H1 (cell line): ENCODE results near the gene DOLK. TPM values are rescaled to one million over a fixed set of nuclear protein-coding genes. Genes with fewer than 3 reads are reported as not detected.

Source experiments
- CTCF ChIA-PET: fragments of 300-600 bp; sonication (Branson Sonifier 250); formaldehyde crosslinking; loops from one replicate; lab custom pipeline; 2021; ENCODE audit not compliant: partially characterized antibody; lab: Charles Lee
- POLR2A ChIA-PET: fragments of 300-600 bp; sonication (Branson Sonifier 250); formaldehyde crosslinking; loops from one replicate; lab custom pipeline; 2021; ENCODE audit warnings: inconsistent platforms; ENCODE audit not compliant: partially characterized antibody; lab: Charles Lee
- DNase-seq, 2 experiments: peaks; one replicate each; pipeline versions ENCODE4 v3.0.0 to v3.0.0-alpha.2; 2010 to 2022; ENCODE audit warnings: low spot score in 2 of 2, low read depth in 1 of 2, mixed read lengths in 1 of 2
- FAIRE-seq: peaks from 2 replicates; lab custom pipeline; 2011; peaks lifted over from hg19 to GRCh38; lab: Jason Lieb, UNC
- H2AFZ ChIP-seq: 2 replicates; pipeline ENCODE4 v1.8.1; 2012; ENCODE audit warnings: low read length, inconsistent platforms
- H2AK5ac ChIP-seq: 2 replicates; pipeline ENCODE4 v1.6.1; 2013; ENCODE audit warnings: low read depth, low read length
- H2BK120ac ChIP-seq: replicated peaks from 2 replicates; pipeline ENCODE3; 2013; ENCODE audit warnings: low read depth, low read length, inconsistent platforms
- H2BK12ac ChIP-seq: 2 replicates; pipeline ENCODE4 v1.6.1; 2013; ENCODE audit warnings: low read depth, low read length
- H2BK15ac ChIP-seq: 2 replicates; pipeline ENCODE4 v1.6.1; 2013; ENCODE audit warnings: low read length
- H2BK20ac ChIP-seq: 2 replicates; pipeline ENCODE4 v1.6.1; 2013; ENCODE audit warnings: low read length
- H2BK5ac ChIP-seq: 2 replicates; pipeline ENCODE4 v1.6.1; 2013; ENCODE audit warnings: low read depth, low read length
- H3K14ac ChIP-seq: 2 replicates; pipeline ENCODE4 v1.6.1; 2013; ENCODE audit warnings: inconsistent platforms; ENCODE audit not compliant: insufficient read length
- H3K18ac ChIP-seq: 2 replicates; pipeline ENCODE4 v1.6.1; 2013; ENCODE audit warnings: low read length; ENCODE audit errors: extremely low read depth
- H3K23ac ChIP-seq: 2 replicates; pipeline ENCODE4 v1.6.1; 2013; ENCODE audit warnings: inconsistent platforms; ENCODE audit not compliant: insufficient read length
- H3K23me2 ChIP-seq: 2 replicates; pipeline ENCODE4 v1.6.1; 2013; ENCODE audit warnings: low read depth, low read length
- H3K27ac ChIP-seq: 2 replicates; pipeline ENCODE4 v1.6.1; 2011; ENCODE audit warnings: low read depth, low read length, inconsistent platforms
- H3K27me3 ChIP-seq, 4 experiments: replicated peaks in 1 of 4; 1 replicate in 1 of 4; 2 replicates in 3 of 4; pipeline versions ENCODE4 v1.6.1 to v1.8.1; 2011 to 2013; ENCODE audit warnings: low read length in 3 of 4, mild to moderate bottlenecking in 3 of 4, inconsistent platforms in 2 of 4, mixed read lengths in 2 of 4, moderate library complexity in 1 of 4; ENCODE audit not compliant: control insufficient read depth in 3 of 4, insufficient read depth in 3 of 4; ENCODE audit errors: extremely low read depth in 1 of 4
- H3K36me3 ChIP-seq, 4 experiments: 2 replicates each; pipeline versions ENCODE4 v1.6.1 to v1.8.1; 2011 to 2013; ENCODE audit warnings: mild to moderate bottlenecking in 4 of 4, low read length in 3 of 4, moderate library complexity in 2 of 4, control low read depth in 1 of 4, inconsistent platforms in 1 of 4; ENCODE audit not compliant: insufficient read depth in 4 of 4, control insufficient read depth in 2 of 4
- H3K4ac ChIP-seq: replicated peaks from 2 replicates; pipeline ENCODE3; 2013; ENCODE audit warnings: low read length, low read depth, mixed read lengths, inconsistent platforms; ENCODE audit not compliant: insufficient read length
- H3K4me1 ChIP-seq, 4 experiments: replicated peaks in 1 of 4; 1 replicate in 1 of 4; 2 replicates in 3 of 4; pipeline versions ENCODE4 v1.6.1 to v1.8.1; 2011 to 2013; ENCODE audit warnings: low read length in 3 of 4, inconsistent platforms in 2 of 4, mixed read lengths in 1 of 4; ENCODE audit not compliant: insufficient read depth in 4 of 4, control insufficient read depth in 3 of 4
- H3K4me2 ChIP-seq, 2 experiments: 2 replicates each; pipeline versions ENCODE4 v1.6.1 to v1.8.1; 2011 to 2013; ENCODE audit warnings: low read depth in 2 of 2, low read length in 2 of 2, control low read depth in 1 of 2, inconsistent platforms in 1 of 2, mild to moderate bottlenecking in 1 of 2; ENCODE audit not compliant: insufficient read depth in 1 of 2
- H3K4me3 ChIP-seq, 4 experiments: fragments of 200-600, 300-600 bp in 1 of 4; sonication (generic), shearing (Covaris generic), sonication (Bioruptor Twin) in 1 of 4; 2 replicates each; pipeline versions ENCODE4 v1.5.1 to v1.8.1; 2011 to 2016; ENCODE audit warnings: low read length in 4 of 4, low read depth in 3 of 4, control low read depth in 2 of 4, inconsistent platforms in 2 of 4, mild to moderate bottlenecking in 2 of 4, mixed read lengths in 1 of 4, moderate library complexity in 1 of 4; ENCODE audit not compliant: insufficient read depth in 2 of 4; ENCODE audit errors: extremely low read depth in 1 of 4
- H3K56ac ChIP-seq: replicated peaks from 2 replicates; pipeline ENCODE3; 2013; ENCODE audit warnings: low read depth, mild to moderate bottlenecking, mixed read lengths, low read length, inconsistent platforms; ENCODE audit not compliant: insufficient read length
- H3K79me1 ChIP-seq: 2 replicates; pipeline ENCODE4 v1.6.1; 2013; ENCODE audit warnings: low read depth, low read length, control low read depth
- H3K79me2 ChIP-seq, 2 experiments: 2 replicates each; pipeline versions ENCODE4 v1.6.1 to v1.8.1; 2012 to 2013; ENCODE audit warnings: low read length in 2 of 2, mild to moderate bottlenecking in 2 of 2, inconsistent platforms in 1 of 2; ENCODE audit not compliant: insufficient read depth in 2 of 2, control insufficient read depth in 1 of 2
- H3K9ac ChIP-seq, 4 experiments: replicated peaks in 1 of 4; 1 replicate in 1 of 4; 2 replicates in 3 of 4; pipeline versions ENCODE4 v1.6.1 to v1.8.1; 2011 to 2013; ENCODE audit warnings: low read depth in 3 of 4, low read length in 3 of 4, control low read depth in 2 of 4, mild to moderate bottlenecking in 2 of 4, moderate library complexity in 2 of 4, inconsistent platforms in 1 of 4; ENCODE audit errors: extremely low read depth in 1 of 4
- H3K9me3 ChIP-seq, 2 experiments: 2 replicates each; pipeline versions ENCODE4 v1.6.1 to v1.8.1; 2012 to 2013; ENCODE audit warnings: mild to moderate bottlenecking in 2 of 2, moderate library complexity in 2 of 2, control low read depth in 1 of 2, inconsistent platforms in 1 of 2, low read depth in 1 of 2, low read length in 1 of 2, mixed read lengths in 1 of 2; ENCODE audit not compliant: insufficient read depth in 2 of 2
- H4K20me1 ChIP-seq, 2 experiments: replicated peaks in 1 of 2; 2 replicates each; pipeline versions ENCODE3 to v1.8.1; 2011 to 2013; ENCODE audit warnings: inconsistent platforms in 2 of 2, low read length in 2 of 2, mild to moderate bottlenecking in 1 of 2; ENCODE audit not compliant: insufficient read depth in 2 of 2, control insufficient read depth in 1 of 2
- H4K5ac ChIP-seq: 2 replicates; pipeline ENCODE4 v1.6.1; 2013; ENCODE audit warnings: low read length, low read depth, mixed read lengths, inconsistent platforms; ENCODE audit not compliant: insufficient read length
- H4K8ac ChIP-seq: 2 replicates; pipeline ENCODE4 v1.8.0; 2013; ENCODE audit warnings: mild to moderate bottlenecking, moderate library complexity, low read length, inconsistent platforms; ENCODE audit not compliant: insufficient read depth; ENCODE audit errors: extremely low read depth
- H4K91ac ChIP-seq: replicated peaks from 2 replicates; pipeline ENCODE3; 2013; ENCODE audit warnings: low read length, mixed read lengths, inconsistent platforms; ENCODE audit not compliant: insufficient read length
- ATF3 ChIP-seq: IDR thresholded peaks from 2 replicates; pipeline ENCODE4 v1.6.1; 2011; ENCODE audit warnings: low read depth, mild to moderate bottlenecking, low read length; ENCODE audit not compliant: insufficient read depth
- CBX8 ChIP-seq: fragments of 300-800, 300-1000 bp; sonication (generic); IDR thresholded peaks from 2 replicates; pipeline ENCODE4 v1.7.1; 2016; ENCODE audit warnings: low read depth, low read length, borderline replicate concordance
- FOSL1 ChIP-seq: IDR thresholded peaks from 2 replicates; pipeline ENCODE4 v1.6.1; 2011; ENCODE audit warnings: mild to moderate bottlenecking, low read depth, low read length, moderate library complexity; ENCODE audit not compliant: insufficient read depth
- HDAC6 ChIP-seq: IDR thresholded peaks from one replicate; pipeline ENCODE4 v1.7.1; 2012; ENCODE audit warnings: low read depth, mild to moderate bottlenecking, inconsistent platforms, low read length, moderate library complexity
- MAFK ChIP-seq: IDR thresholded peaks from 2 replicates; pipeline ENCODE4 v1.6.1; 2012; ENCODE audit warnings: low read depth, mild to moderate bottlenecking, improper control_type of control experiment, low read length
- PHF8 ChIP-seq: fragments of 200-600 bp; sonication (generic); conservative IDR thresholded peaks from 2 replicates; pipeline ENCODE4 v1.7.1; 2012; ENCODE audit warnings: low read depth, mild to moderate bottlenecking, inconsistent platforms, low read length, moderate library complexity
- RAD21 ChIP-seq, 2 experiments: IDR thresholded peaks in 1 of 2; conservative IDR thresholded peaks in 1 of 2; 2 replicates each; pipeline ENCODE4 v1.6.1; 2011; ENCODE audit warnings: low read depth in 2 of 2, low read length in 2 of 2, improper control_type of control experiment in 1 of 2, inconsistent platforms in 1 of 2, mild to moderate bottlenecking in 1 of 2, moderate library complexity in 1 of 2
- RFX5 ChIP-seq: IDR thresholded peaks from 2 replicates; pipeline ENCODE4 v1.6.1; 2011; ENCODE audit warnings: low read depth, low read length, improper control_type of control experiment, borderline replicate concordance
- SIN3A ChIP-seq, 2 experiments: IDR thresholded peaks in 1 of 2; conservative IDR thresholded peaks in 1 of 2; 2 replicates each; pipeline ENCODE4 v1.6.1; 2011 to 2012; ENCODE audit warnings: low read length in 2 of 2, improper control_type of control experiment in 1 of 2, low read depth in 1 of 2, mild to moderate bottlenecking in 1 of 2
- USF2 ChIP-seq: IDR thresholded peaks from 2 replicates; pipeline ENCODE4 v1.6.1; 2011; ENCODE audit warnings: low read length, improper control_type of control experiment
- WGBS, 2 experiments: shearing (Covaris generic) in 1 of 2; methylation state at CpG; one replicate each; pipeline versions ENCODE4 v1.1.6 to v1.1.7; 2013 to 2015; ENCODE audit warnings: low lambda C conversion rate in 2 of 2, mixed read lengths in 2 of 2, inconsistent platforms in 1 of 2, low coverage in 1 of 2, missing lambda C conversion rate in 1 of 2; ENCODE audit not compliant: insufficient replicate concordance in 2 of 2, insufficient coverage in 1 of 2, insufficient read length in 1 of 2; ENCODE audit errors: extremely low coverage in 1 of 2, missing lambda C conversion rate in 1 of 2; 5-methylcytosine and 5-hydroxymethylcytosine counted together
- polyA plus RNA-seq, 7 experiments: library from polyadenylated mRNA; depleted of rRNA in 3 of 7; stranded (reverse) in 5 of 7; unstranded in 2 of 7; fragments of >200 nt in 5 of 7; fragments of 200-250 nt in 2 of 7; gene quantifications; 1 replicate in 5 of 7; 2 replicates in 1 of 7; 4 replicates in 1 of 7; pipeline versions ENCODE4 v1.2.1 to v1.2.3, GENCODE V29; 2011 to 2013; ENCODE audit warnings: missing spikeins in 2 of 7, mixed read lengths in 2 of 7
- total RNA-seq: library from RNA; stranded (reverse); fragmentation: NEBNext Ultra II Directional; extraction: Animal tissue kit (Norgen Biotek cat#: 25700); gene quantifications from 2 replicates; pipeline ENCODE4 v1.2.1, GENCODE V29; 2021

The DOLK gene
- total and polyA plus RNA-seq, 2 of the 8 experiments (the other 6 are each of a cell fraction or from before 2014, with no cell fraction given), result 17.2 to 44.3 TPM

- Histone ChIP-seq H3K4me3 (no peak overlapping the region), H3K36me3 (no peaks in the 10 kb centered on the region), H3K79me2 (no peaks in the 10 kb centered on the region), H3K9me3 (no peaks in the 10 kb centered on the region), H3K27ac (no peak overlapping the region), H3K23ac (no peak overlapping the region), H3K27me3 (no peaks in the 10 kb centered on the region), H3K56ac (no peak overlapping the region), H3K14ac (no peak overlapping the region), H3K79me1 (no peaks in the 10 kb centered on the region), H3K4me2 (no peak overlapping the region), H4K20me1 (peaks cover 0 to 2% of the 10 kb centered on the region in 2 experiments), H2BK5ac (no peak overlapping the region), H2BK20ac (no peak overlapping the region), H3K4ac (no peak overlapping the region), H3K4me1 (no peaks in the 10 kb centered on the region; a peak in 1 of 7 replicates), H3K18ac (no peak overlapping the region), H2AFZ (no peak overlapping the region), H3K23me2 (no peaks in the 10 kb centered on the region), H2BK120ac (no peak overlapping the region), H4K8ac (no peak overlapping the region), H3K9ac (no peak overlapping the region), H2BK12ac (no peak overlapping the region), H2AK5ac (no peak overlapping the region), H2BK15ac (no peak overlapping the region), H4K91ac (no peak overlapping the region)
- ChIA-PET POLR2A (interaction anchor here (0.9 to 2.7 kb wide), 11 partner anchors 8 to 766 kb away, joined by 3 to 9 read pairs (median 4); partner anchors contain the start of genes ENDOG and SPOUT1), CTCF (interaction anchor here (0.5 to 9.7 kb wide), 45 partner anchors 7 to 782 kb away, joined by 3 to 139 read pairs (median 4); partner anchors contain the start of genes ENDOG, KYAT1, LRRC8A and PHYHD1)
- 88% methylated on average over 2 of the region's 2 CpGs; no CpG with 5 or more reads in 1 of the 2 experiments for WGBS, 2 experiments
- DNase-seq (no peak), FAIRE-seq (no peak)
- TF ChIP-seq MAFK, result no peak
- no peak for TF ChIP-seq RAD21 (IDR thresholded peaks at IDR 0.05 in 1 of 2, conservative IDR thresholded peaks at IDR 0.05 in 1 of 2; ENCODE audit: low read depth in 2 of 2, low read length in 2 of 2)
- TF ChIP-seq FOSL1, result no peak
- TF ChIP-seq USF2, result no peak
- no peak for TF ChIP-seq PHF8
- no peak for TF ChIP-seq ATF3
- TF ChIP-seq HDAC6, result no peak
- no peak for TF ChIP-seq SIN3A (conservative IDR thresholded peaks at IDR 0.05 in 1 of 2, IDR thresholded peaks at IDR 0.05 in 1 of 2; ENCODE audit: low read depth in 1 of 2, low read length in 2 of 2)
- no peak for TF ChIP-seq CBX8
- no peak for TF ChIP-seq RFX5
- TF ChIP-seq, all 59 proteins: peak for 0
- H4K5ac ChIP-seq, result no peak overlapping the region
Observed at GRCh38 chr9:128928624-128929023, 18.8 kb downstream of the DOLK start.
